ENCODE data around the gene AASDH.

- TF ChIP-seq, protein P1, sequence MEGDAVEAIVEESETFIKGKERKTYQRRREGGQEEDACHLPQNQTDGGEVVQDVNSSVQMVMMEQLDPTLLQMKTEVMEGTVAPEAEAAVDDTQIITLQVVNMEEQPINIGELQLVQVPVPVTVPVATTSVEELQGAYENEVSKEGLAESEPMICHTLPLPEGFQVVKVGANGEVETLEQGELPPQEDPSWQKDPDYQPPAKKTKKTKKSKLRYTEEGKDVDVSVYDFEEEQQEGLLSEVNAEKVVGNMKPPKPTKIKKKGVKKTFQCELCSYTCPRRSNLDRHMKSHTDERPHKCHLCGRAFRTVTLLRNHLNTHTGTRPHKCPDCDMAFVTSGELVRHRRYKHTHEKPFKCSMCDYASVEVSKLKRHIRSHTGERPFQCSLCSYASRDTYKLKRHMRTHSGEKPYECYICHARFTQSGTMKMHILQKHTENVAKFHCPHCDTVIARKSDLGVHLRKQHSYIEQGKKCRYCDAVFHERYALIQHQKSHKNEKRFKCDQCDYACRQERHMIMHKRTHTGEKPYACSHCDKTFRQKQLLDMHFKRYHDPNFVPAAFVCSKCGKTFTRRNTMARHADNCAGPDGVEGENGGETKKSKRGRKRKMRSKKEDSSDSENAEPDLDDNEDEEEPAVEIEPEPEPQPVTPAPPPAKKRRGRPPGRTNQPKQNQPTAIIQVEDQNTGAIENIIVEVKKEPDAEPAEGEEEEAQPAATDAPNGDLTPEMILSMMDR (IDR thresholded peaks at IDR 0.05) = no peak
- TF ChIP-seq POLR2A (IDR thresholded peaks at IDR 0.05) = no peak
These were observed 23.2 kb upstream of the AASDH start for GRCh38 chr4:56410247-56411062.
